ENCODE data around the gene TSC22D1.

TSC22D1 gene

GRCh38 chr13:44449999-44450821 is 125.9 kb downstream of the TSC22D1 start:
- no peak for DNase-seq

DNA sequence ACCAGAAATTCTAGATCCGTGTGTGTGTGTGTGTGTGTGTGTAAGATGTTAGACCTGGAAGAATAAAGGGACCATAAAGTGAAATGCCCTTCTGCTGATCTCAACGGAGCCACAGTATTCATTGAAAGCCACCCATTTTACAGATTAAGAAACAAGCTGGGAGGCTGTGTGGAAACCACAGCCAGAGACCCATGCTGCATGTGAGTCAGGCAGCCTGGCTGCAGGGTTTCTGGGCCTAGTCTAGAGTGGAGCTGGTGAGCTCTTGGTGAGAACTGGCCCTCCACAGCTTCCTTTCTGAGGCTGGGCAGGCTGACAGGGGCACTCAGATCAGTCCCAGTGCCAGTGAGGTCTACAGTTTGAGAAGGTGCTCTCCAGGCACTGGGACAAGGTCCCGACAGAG is 127.3 kb downstream of the TSC22D1 start:
- DNase-seq, result no peak

GRCh38 chr13:44448373-44448772 is 127.8 kb downstream of the TSC22D1 start:
- DNase-seq, result no peak

- DNase-seq, result no peak
Observed at GRCh38 chr13:44447783-44448321, 128.3 kb downstream of the TSC22D1 start.

DNA sequence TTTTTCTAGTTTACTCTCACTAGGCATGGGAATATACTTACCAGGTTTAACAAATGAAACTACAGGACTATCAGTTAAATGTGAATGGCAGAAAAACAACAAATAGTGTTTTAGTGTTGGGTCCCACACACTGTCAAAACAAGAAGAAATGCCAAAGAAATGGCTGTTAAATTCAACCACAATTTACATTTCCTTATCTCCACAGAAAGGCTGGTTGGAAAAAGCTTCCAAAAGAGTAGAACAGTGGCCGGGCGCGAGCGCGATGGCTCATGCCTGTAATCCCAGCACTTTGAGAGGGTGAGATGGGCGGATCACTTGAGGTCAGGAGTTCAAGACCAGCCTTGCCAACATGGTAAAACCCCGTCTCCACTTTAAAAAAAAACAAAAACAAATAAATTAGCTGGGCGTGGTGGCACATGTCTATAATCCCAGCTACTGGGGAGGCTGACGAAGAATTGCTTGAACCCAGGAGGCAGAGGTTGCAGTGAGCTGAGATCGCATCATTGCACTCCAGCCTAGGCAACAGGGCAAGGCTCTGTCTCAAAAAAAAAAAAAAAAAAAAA is 136.0 kb downstream of the TSC22D1 start:
- DNase-seq, result no peak

GRCh38 chr13:44439452-44440024 is 136.6 kb downstream of the TSC22D1 start:
- no peak for DNase-seq

DNA sequence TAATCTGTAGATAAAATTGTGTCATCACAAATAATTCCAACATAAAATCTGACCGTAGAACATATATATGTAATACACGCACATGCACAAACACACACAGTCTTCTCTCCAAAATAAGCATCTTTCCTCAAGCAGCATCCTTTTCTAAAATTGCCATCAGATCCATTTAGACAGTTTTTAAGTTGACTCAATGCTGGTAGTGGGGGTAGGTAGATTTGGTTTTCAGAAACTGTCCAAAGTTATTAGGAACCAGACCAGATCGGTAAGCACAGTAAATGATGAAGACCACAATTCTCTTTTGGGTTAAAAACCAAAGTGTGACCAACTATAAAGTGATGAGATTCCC is 137.9 kb downstream of the TSC22D1 start:
- no peak for DNase-seq

DNA sequence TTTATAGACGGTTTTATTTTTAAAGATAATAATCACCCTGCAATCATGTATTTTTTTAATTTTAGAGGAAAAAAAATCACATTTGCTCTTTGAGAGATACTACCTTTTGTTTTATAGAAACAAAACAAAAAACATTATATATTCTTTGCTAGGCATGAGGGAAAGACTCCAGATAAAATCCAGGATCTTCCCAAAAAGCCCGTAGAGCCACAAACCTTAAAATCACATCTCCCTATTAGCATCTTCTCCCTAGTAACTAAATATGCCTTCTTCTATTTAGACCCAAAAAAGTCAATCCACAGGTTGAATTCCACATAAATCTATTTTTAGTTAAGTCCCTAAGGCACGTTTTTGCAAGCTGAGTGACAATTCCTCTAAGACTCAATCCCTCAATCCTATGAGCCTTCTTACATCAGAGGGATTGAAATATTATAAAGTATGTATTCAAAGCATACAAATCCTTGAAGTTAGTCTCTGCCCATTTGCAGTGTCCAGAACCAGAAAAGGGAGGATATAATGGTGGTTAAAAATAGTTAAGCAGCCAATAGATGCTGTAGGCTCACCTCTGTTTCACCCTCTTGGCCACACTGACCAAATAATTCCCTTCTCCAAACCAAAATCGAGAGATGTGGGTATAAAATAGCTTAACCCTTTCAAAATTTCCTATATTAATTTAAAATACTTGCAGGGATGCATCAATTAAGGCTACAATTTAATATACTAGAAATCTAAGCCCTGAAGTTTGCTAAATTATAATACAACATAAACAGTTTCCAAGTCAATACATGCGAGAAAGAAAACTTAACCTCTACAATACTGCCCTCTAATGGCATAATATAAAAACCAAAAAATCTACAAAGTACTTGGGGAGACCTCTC is 138.5 kb downstream of the TSC22D1 start:
- DNase-seq, result no peak

DNA sequence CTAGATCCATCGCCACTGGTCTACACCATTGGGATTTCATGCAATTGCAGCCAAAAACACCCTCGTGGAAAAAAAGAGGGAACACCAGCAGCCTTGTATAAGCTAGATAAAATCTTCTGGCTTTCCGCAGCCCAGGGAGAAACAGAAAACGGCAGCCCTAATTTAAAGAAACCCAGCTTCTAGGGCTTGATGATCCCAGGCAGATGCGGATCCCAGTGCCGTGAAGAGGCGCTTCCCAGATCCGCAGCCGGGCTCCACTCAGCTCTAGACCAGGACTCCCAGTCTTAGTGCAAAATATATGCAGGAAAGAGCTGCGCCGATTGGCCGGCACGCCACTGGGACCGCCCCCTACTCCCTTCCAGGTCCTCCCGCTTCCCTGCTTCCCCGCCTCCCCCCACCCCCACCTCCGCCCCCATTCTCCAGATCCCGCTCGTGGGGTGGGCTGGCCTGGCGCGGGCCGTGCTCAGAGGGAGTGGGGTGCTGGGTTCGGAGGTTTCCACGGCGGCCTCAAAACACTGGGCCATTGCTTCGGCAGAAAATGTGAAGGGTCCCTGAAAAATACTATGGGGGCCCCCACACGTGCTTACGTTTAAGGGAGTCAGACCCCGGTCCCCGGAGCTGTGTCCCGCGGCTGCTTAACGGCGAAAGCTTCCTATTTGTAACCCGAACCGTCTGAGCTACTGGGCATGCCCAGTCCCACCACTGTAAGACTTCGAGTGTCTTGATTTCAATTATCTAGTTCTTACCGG is 139.4 kb downstream of the TSC22D1 start:
- DNase-seq, result peak; percentile 41

DNA sequence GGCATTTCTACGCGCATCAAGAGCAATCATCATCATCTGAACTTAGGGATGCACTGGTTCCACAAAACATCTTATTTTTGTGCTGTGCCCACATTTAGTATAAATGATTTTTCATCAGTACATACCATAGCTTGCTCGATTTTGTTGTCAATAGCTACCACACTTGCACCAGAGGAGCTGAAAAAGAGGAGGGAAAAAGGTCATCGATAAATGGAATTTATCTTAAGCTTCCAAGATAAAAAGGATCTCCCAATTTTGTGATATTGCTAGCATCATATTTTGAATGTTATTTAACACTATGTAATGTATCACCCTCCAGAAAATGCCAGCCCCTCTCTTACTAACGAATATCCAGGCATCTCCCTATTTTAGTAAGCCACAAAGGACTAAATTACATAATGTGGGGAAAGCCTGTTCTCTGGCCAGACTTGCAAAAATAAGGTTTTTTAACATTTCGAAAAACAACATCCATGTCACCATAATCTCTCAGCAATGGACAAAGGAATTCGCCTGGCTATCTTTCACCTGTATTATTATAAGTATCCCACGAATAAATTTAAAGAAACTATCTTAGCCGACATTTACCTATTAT is 140.1 kb downstream of the TSC22D1 start:
- DNase-seq, result no peak

- peak; percentile 90 for DNase-seq
Observed at GRCh38 chr13:44435142-44435918, 140.8 kb downstream of the TSC22D1 start.

GRCh38 chr13:44434766-44435141 is 141.4 kb downstream of the TSC22D1 start:
- no peak for DNase-seq

DNA sequence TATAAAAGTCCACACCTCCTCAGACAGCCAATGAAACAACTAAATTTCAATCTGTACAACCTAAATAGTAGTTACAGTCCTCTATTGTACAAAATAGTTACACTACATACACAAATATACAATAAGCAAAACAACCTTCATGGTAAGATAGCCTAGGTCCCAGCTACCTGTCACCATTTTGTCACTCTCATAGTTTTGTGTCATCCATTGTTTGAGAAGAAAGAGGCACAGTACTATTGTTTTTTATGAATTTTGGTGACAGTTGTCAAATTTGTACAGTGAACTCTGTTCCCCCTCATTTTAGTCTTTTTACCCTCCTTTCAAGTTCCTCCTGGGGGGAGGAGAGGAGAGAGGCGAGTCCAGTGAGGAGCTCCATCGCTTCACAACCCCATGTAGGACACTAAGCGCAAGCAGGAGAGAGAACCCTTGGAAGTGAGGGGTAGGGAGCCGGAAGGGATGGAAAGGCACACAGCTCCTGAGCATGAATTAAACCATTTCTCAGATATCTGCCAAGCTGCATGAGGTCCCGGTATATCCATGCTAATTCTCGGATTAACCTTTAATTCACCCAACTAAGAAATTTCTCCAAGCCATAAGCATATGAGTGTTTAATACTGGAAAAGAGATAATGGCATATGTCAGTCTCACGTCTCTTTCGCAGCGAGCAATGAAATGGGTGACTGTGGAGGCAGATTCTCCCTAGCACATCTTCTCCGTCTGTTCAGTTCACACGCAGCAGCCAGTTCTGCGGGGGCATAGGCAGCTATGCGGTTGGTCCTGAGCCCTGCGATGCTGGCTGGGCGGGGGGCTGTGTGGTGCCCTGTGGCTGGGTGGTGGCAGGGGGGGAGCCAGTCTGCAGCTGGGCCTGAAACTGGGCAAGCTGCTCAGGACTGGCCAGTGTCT is 142.0 kb downstream of the TSC22D1 start:
- DNase-seq, result no peak

GRCh38 chr13:44432650-44433049 is 143.5 kb downstream of the TSC22D1 start:
- DNase-seq, result no peak

DNA sequence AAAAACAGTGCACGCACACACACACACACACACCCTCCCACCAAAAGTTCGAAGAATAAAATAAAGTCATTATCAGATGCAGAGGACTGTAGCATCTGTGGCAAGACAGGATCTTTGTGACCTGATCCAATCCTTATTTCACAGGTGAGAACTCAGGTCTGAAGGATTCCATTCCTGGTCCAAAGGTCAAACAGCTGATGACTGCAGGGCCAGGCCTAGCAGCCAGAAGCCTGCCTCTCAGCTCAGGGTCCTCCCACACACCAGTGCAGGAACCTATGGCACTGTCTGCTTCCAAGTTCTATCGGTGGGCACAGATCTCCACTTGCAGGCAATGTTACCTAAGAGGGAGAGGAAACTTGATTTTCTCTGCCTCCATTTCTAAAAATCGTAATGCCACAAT is 145.0 kb downstream of the TSC22D1 start:
- no peak for DNase-seq

DNA sequence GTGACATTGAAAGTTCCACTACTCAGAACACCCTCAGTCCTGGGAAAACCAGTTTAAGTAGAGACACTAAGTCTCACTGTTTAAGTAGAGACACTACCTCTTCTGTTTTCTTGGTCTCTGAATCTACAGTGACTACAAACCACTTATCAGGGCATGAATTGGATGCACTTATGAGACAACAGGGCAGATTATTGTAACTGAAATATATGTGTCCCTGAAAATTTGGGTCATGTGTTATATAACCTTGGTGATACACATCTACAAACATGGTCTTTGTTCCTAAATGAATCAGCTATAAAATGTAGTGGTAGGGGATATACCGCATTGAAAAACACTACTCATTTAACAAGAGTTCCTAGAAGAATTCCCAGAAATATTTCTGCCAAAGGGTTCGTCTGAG is 146.8 kb downstream of the TSC22D1 start:
- DNase-seq, result no peak

GRCh38 chr13:44426461-44426860 is 149.7 kb downstream of the TSC22D1 start:
- no peak for DNase-seq

DNA sequence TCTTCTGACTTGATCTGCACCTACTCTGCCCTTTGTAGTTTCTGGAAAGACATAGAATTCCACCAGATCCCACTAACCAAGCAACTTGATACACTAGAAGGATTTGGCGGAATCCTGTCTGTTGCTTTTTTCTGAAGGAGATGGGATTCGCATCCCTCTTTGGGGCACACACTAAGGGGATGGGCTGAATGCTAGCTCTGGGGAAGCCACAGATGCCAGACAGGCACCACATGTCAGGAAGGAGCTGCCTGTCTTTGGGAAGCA is 150.4 kb downstream of the TSC22D1 start:
- no peak for DNase-seq

- DNase-seq, result no peak
Observed at GRCh38 chr13:44425041-44425814, 150.9 kb downstream of the TSC22D1 start.

DNA sequence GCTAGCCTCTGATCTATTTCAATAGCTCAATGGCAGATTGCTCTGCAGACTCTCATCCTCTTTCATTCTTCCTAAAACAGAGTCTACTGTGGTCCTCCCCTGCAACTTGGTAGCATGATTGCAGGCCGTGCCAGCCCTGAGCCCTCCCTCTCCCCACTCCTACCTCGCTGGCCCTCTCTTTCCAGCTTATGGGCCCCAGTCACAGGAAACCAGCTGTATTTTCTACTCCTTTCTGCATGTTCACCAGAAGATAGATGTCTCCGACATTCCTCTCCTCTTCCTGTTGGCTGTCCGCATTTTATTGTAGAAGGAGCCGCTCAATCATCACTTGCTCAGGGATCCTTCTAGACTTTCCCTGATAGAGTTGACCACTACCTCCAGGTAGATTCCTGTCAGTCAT is 152.3 kb downstream of the TSC22D1 start:
- no peak for DNase-seq
